GM19452 (cell line): Measurements from ENCODE around the gene NUAK1.
"Not testable (repeated sequence)": the region's sequence is repeated elsewhere in the genome, so short reads cannot be mapped to it uniquely, and the experiment has no call there.

ENCODE experiments used
- ATAC-seq: cut with Tn5 transposase; IDR thresholded peaks from one replicate; pipeline ENCODE4 v1.9.1; 2021; ENCODE audit not compliant: unreplicated experiment

The NUAK1 gene

GRCh38 chr12:106037524-106038298 lies 101.0 kb downstream of the NUAK1 start:
- ATAC-seq: no peak

GRCh38 chr12:106035421-106035820 lies 103.3 kb downstream of the NUAK1 start:
- no peak for ATAC-seq

- no peak for ATAC-seq
These were observed 104.4 kb downstream of the NUAK1 start for GRCh38 chr12:106034316-106034715.

GRCh38 chr12:106033161-106033675 lies 105.5 kb downstream of the NUAK1 start:
- ATAC-seq: no peak

GRCh38 chr12:106032623-106032925 lies 106.2 kb downstream of the NUAK1 start:
- no peak for ATAC-seq

- no peak for ATAC-seq
These were observed 106.8 kb downstream of the NUAK1 start for GRCh38 chr12:106031761-106032622.

GRCh38 chr12:106030210-106031071 lies 108.3 kb downstream of the NUAK1 start:
- ATAC-seq: no peak

- ATAC-seq: no peak
These were observed 109.2 kb downstream of the NUAK1 start for GRCh38 chr12:106029532-106029931.

- no peak for ATAC-seq
These were observed 110.8 kb downstream of the NUAK1 start for GRCh38 chr12:106027911-106028310.

- no peak for ATAC-seq
These were observed 111.5 kb downstream of the NUAK1 start for GRCh38 chr12:106027286-106027685.

GRCh38 chr12:106025129-106025528 lies 113.6 kb downstream of the NUAK1 start:
- ATAC-seq: no peak

- ATAC-seq: no peak
These were observed 115.7 kb downstream of the NUAK1 start for GRCh38 chr12:106023039-106023438.

GRCh38 chr12:106022568-106023012 lies 116.2 kb downstream of the NUAK1 start:
- no peak for ATAC-seq

GRCh38 chr12:106021516-106021915 lies 117.2 kb downstream of the NUAK1 start:
- no peak for ATAC-seq

- ATAC-seq: no peak
These were observed 118.0 kb downstream of the NUAK1 start for GRCh38 chr12:106020736-106021135.

- no peak for ATAC-seq
These were observed 119.6 kb downstream of the NUAK1 start for GRCh38 chr12:106019144-106019543.

GRCh38 chr12:106018286-106018685 lies 120.5 kb downstream of the NUAK1 start:
- ATAC-seq: no peak

- ATAC-seq: not testable (repeated sequence)
These were observed 122.0 kb downstream of the NUAK1 start for GRCh38 chr12:106016601-106017278.

GRCh38 chr12:106015646-106016045 lies 123.1 kb downstream of the NUAK1 start:
- ATAC-seq: no peak

GRCh38 chr12:106013941-106014340 lies 124.8 kb downstream of the NUAK1 start:
- ATAC-seq: no peak
